ENCODE results near the gene GIT1. TPM values are rescaled to one million over a fixed set of nuclear protein-coding genes. Genes with fewer than 3 reads are reported as not detected.

GIT1 gene
- total RNA-seq, 3 donors from 2014 or later (not counting 1 experiment from before 2014, with no cell fraction given): 39.4 to 61.4 (median 54.6) TPM

- Histone ChIP-seq H3K36me3 (ENCODE audit: control insufficient read depth, insufficient read depth, low read length) (no peaks in the 10 kb centered on the region), H3K27ac (ENCODE audit: low read length) (peak overlapping the region; percentile 70)
- H3K36me3 Mint-ChIP-seq: no peaks in the 10 kb centered on the region
Observed at GRCh38 chr17:29615048-29615385, 25.6 kb upstream of the GIT1 start.

GRCh38 chr17:29614349-29615047, 25.1 kb upstream of the GIT1 start:
- no peaks in the 10 kb centered on the region for H3K9me3 Mint-ChIP-seq
- H3K9me3 ChIP-seq (ENCODE audit: control insufficient read depth, insufficient read depth, low read length): no peaks in the 10 kb centered on the region
- peaks cover 12 to 49% of the 10 kb centered on the region in 2 donors for H3K4me1 Mint-ChIP-seq
- H3K27ac Mint-ChIP-seq: peak overlapping the region; percentile 74 to 86
- H3K27me3 ChIP-seq (ENCODE audit: control insufficient read depth, insufficient read depth, low read length): no peaks in the 10 kb centered on the region
- H3K4me1 ChIP-seq (ENCODE audit: control insufficient read depth, insufficient read depth, low read length): peaks cover 56% of the 10 kb centered on the region
- peak overlapping the region; percentile 90 for H3K4me3 Mint-ChIP-seq
- intact Hi-C loops (cut with micrococcal nuclease): loop anchor here (1.0 to 10.0 kb wide), 5 partner anchors 22 to 148 kb away; partner anchors contain the start of genes ABHD15, GIT1 and TP53I13
- TF ChIP-seq CTCF (IDR thresholded peaks at IDR 0.05): no peak
- H3K36me3 Mint-ChIP-seq: no peaks in the 10 kb centered on the region
- H3K27ac ChIP-seq (ENCODE audit: low read length): no peak overlapping the region
- H3K27me3 Mint-ChIP-seq (ENCODE audit: low read depth in 2 of 2): no peaks in the 10 kb centered on the region
- H3K36me3 ChIP-seq (ENCODE audit: control insufficient read depth, insufficient read depth, low read length): no peaks in the 10 kb centered on the region
- peak overlapping the region; percentile 60 for H3K4me3 ChIP-seq (ENCODE audit: low read length)
- ATAC-seq (no peak), DNase-seq (no peak)
- WGBS (ENCODE audit: insufficient coverage): 59% methylated on average over 15 of the region's 16 CpGs

More at GRCh38 chr17:29615048-29615385, 25.6 kb upstream of the GIT1 start:
- DNase-seq (peak; percentile 64 to 85), ATAC-seq (peak; percentile 19 to 69 (median 48))
- WGBS (ENCODE audit: insufficient coverage): 0% methylated on average over 15 of the region's 15 CpGs
- H3K4me1 Mint-ChIP-seq: peaks cover 12 to 47% of the 10 kb centered on the region in 2 donors
- intact Hi-C loops (cut with micrococcal nuclease): loop anchor here (1.0 to 10.0 kb wide), 5 partner anchors 23 to 147 kb away; partner anchors contain the start of genes ABHD15, GIT1 and TP53I13
- TF ChIP-seq CTCF (IDR thresholded peaks at IDR 0.05): no peak
- peak overlapping the region; percentile 74 to 86 for H3K27ac Mint-ChIP-seq
- Histone ChIP-seq H3K4me1 (ENCODE audit: control insufficient read depth, insufficient read depth, low read length) (peaks cover 56% of the 10 kb centered on the region), H3K27me3 (ENCODE audit: control insufficient read depth, insufficient read depth, low read length) (no peaks in the 10 kb centered on the region), H3K4me3 (ENCODE audit: low read length) (peak overlapping the region; percentile 60), H3K9me3 (ENCODE audit: control insufficient read depth, insufficient read depth, low read length) (no peaks in the 10 kb centered on the region)
- H3K4me3 Mint-ChIP-seq: peak overlapping the region; percentile 90
- H3K9me3 Mint-ChIP-seq: no peaks in the 10 kb centered on the region
- H3K27me3 Mint-ChIP-seq (ENCODE audit: low read depth in 2 of 2): no peaks in the 10 kb centered on the region

- Mint-ChIP-seq H3K27ac (no peak overlapping the region), H3K36me3 (no peaks in the 10 kb centered on the region), H3K9me3 (no peaks in the 10 kb centered on the region), H3K4me3 (peak overlapping the region; percentile 28), H3K27me3 (ENCODE audit: low read depth in 2 of 2) (no peaks in the 10 kb centered on the region), H3K4me1 (peaks cover 12 to 55% of the 10 kb centered on the region in 2 donors)
- no peak for TF ChIP-seq CTCF (IDR thresholded peaks at IDR 0.05)
- H3K27me3 ChIP-seq (ENCODE audit: control insufficient read depth, insufficient read depth, low read length): no peaks in the 10 kb centered on the region
- no peaks in the 10 kb centered on the region for H3K9me3 ChIP-seq (ENCODE audit: control insufficient read depth, insufficient read depth, low read length)
- peaks cover 63% of the 10 kb centered on the region for H3K4me1 ChIP-seq (ENCODE audit: control insufficient read depth, insufficient read depth, low read length)
- H3K36me3 ChIP-seq (ENCODE audit: control insufficient read depth, insufficient read depth, low read length): no peaks in the 10 kb centered on the region
- peak overlapping the region; percentile 7 for H3K4me3 ChIP-seq (ENCODE audit: low read length)
- DNase-seq (peak in 1 of 2 donors; percentile 34), ATAC-seq (no peak)
- intact Hi-C loops (cut with micrococcal nuclease): loop anchor here (2.0 to 10.0 kb wide), 2 partner anchors 25 to 49 kb away; partner anchors contain the start of genes ABHD15, GIT1 and TP53I13
- no peak overlapping the region for H3K27ac ChIP-seq (ENCODE audit: low read length)
- 28% methylated on average over 13 of the region's 13 CpGs for WGBS (ENCODE audit: insufficient coverage)
Observed at GRCh38 chr17:29613856-29614255, 24.4 kb upstream of the GIT1 start.
